22Rv1 (cell line): ENCODE measurements around the gene ADGRL3.

Source experiments
- ZFX ChIP-seq: fragments of 450-650 bp; IDR thresholded peaks from 2 replicates; pipeline ENCODE4 v1.6.1; 2017; ENCODE audit warnings: antibody characterized with exemption, borderline replicate concordance
- TF ChIP-seq, protein P1 (sequence below): fragments of 450-650 bp; IDR thresholded peaks from 2 replicates; pipeline ENCODE4 v1.5.1; 2017; ENCODE audit warnings: mild to moderate bottlenecking

DNA sequence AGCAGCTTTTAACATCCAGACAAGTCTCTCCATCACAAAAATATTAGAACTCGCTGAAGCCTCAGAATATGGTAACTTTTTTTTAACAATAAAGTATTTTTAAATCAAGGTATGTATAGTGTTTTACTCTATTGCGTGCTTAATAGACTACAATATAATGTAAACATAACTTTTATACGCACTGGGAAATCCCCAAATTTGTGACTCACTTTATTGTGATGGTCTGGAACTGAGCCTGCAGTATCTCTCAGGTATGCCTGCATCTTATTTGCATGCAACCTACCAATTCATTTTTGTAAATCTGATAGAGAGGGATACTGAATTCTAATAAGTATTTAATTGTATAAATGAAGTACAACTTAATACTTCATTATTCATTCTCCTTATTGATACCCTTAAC is 823.5 kb downstream of the ADGRL3 start:
- TF ChIP-seq, protein P1, sequence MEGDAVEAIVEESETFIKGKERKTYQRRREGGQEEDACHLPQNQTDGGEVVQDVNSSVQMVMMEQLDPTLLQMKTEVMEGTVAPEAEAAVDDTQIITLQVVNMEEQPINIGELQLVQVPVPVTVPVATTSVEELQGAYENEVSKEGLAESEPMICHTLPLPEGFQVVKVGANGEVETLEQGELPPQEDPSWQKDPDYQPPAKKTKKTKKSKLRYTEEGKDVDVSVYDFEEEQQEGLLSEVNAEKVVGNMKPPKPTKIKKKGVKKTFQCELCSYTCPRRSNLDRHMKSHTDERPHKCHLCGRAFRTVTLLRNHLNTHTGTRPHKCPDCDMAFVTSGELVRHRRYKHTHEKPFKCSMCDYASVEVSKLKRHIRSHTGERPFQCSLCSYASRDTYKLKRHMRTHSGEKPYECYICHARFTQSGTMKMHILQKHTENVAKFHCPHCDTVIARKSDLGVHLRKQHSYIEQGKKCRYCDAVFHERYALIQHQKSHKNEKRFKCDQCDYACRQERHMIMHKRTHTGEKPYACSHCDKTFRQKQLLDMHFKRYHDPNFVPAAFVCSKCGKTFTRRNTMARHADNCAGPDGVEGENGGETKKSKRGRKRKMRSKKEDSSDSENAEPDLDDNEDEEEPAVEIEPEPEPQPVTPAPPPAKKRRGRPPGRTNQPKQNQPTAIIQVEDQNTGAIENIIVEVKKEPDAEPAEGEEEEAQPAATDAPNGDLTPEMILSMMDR = no peak
- no peak for TF ChIP-seq ZFX
